HG03457 (cell line): ENCODE results near the gene TOE1.

Experiments
- ATAC-seq: cut with Tn5 transposase; IDR thresholded peaks from one replicate; pipeline ENCODE4 v1.9.1; 2021; ENCODE audit warnings: moderate number of reproducible peaks; ENCODE audit not compliant: unreplicated experiment

Gene TOE1

GRCh38 chr1:45326627-45327623, 13.0 kb upstream of the TOE1 start, which contains the start of gene HPDL:
Gene HPDL (plus strand): TSS chr1:45326895. CDS start chr1:45327149, 254 bp downstream.
- ATAC-seq: no peak

GRCh38 chr1:45327644-45328515, 12.1 kb upstream of the TOE1 start:
- no peak for ATAC-seq

- no peak for ATAC-seq
These were observed 11.3 kb upstream of the TOE1 start for GRCh38 chr1:45328680-45329079.

- no peak for ATAC-seq
These were observed 10.5 kb upstream of the TOE1 start for GRCh38 chr1:45329445-45329844.

- no peak for ATAC-seq
These were observed 8.3 kb upstream of the TOE1 start for GRCh38 chr1:45331436-45332345.

GRCh38 chr1:45332346-45332720, 7.6 kb upstream of the TOE1 start:
- no peak for ATAC-seq

GRCh38 chr1:45334308-45335245, 5.4 kb upstream of the TOE1 start:
- no peak for ATAC-seq

GRCh38 chr1:45335855-45336324, 4.1 kb upstream of the TOE1 start:
- ATAC-seq: no peak

GRCh38 chr1:45337630-45338325, 2.2 kb upstream of the TOE1 start:
- no peak for ATAC-seq

- ATAC-seq: no peak
These were observed 971 bp downstream of the TOE1 start for GRCh38 chr1:45340816-45341466.

GRCh38 chr1:45344499-45344898, 4.5 kb downstream of the TOE1 start:
- no peak for ATAC-seq

- ATAC-seq: no peak
These were observed 5.0 kb downstream of the TOE1 start for GRCh38 chr1:45345014-45345413.

- no peak for ATAC-seq
These were observed 6.5 kb downstream of the TOE1 start for GRCh38 chr1:45346473-45346872.

GRCh38 chr1:45348020-45348419, 8.1 kb downstream of the TOE1 start:
- no peak for ATAC-seq

- no peak for ATAC-seq
These were observed 8.6 kb downstream of the TOE1 start for GRCh38 chr1:45348609-45348965.

- ATAC-seq: no peak
These were observed 9.2 kb downstream of the TOE1 start for GRCh38 chr1:45348966-45349677.

- ATAC-seq: no peak
These were observed 11.5 kb downstream of the TOE1 start for GRCh38 chr1:45351508-45351907.

- no peak for ATAC-seq
These were observed 13.7 kb downstream of the TOE1 start for GRCh38 chr1:45353685-45354084.
